WERI-Rb-1 (cell line): ENCODE results near the gene COCH.
"Not testable (repeated sequence)": the region's sequence is repeated elsewhere in the genome, so short reads cannot be mapped to it uniquely, and the experiment has no call there.

ENCODE experiments used
- DNase-seq: peaks from one replicate; pipeline ENCODE4 v3.0.0-alpha.2; 2020
- H3K27ac ChIP-seq: fragments of 250-450 bp; sonication (Bioruptor Pico); 2 replicates; pipeline ENCODE4 v1.5.1; 2020; ENCODE audit warnings: mild to moderate bottlenecking, moderate library complexity
- H3K27me3 ChIP-seq: fragments of 250-450 bp; sonication (Bioruptor Pico); 2 replicates; pipeline ENCODE4 v1.5.1; 2021; ENCODE audit warnings: mild to moderate bottlenecking, low read depth, moderate library complexity; ENCODE audit not compliant: insufficient read depth, severe bottlenecking
- H3K36me3 ChIP-seq: fragments of 250-450 bp; sonication (Bioruptor Pico); 2 replicates; pipeline ENCODE4 v1.5.1; 2020; ENCODE audit warnings: mild to moderate bottlenecking, moderate library complexity
- H3K4me3 ChIP-seq: 2 replicates; pipeline ENCODE4 v1.5.1; 2011; ENCODE audit warnings: low read depth, mild to moderate bottlenecking, control low read depth, low read length
- H3K9me3 ChIP-seq: fragments of 250-450 bp; sonication (Bioruptor Pico); 2 replicates; pipeline ENCODE4 v1.5.1; 2021; ENCODE audit warnings: mild to moderate bottlenecking, moderate library complexity; ENCODE audit not compliant: severe bottlenecking
- CTCF ChIP-seq: IDR thresholded peaks from 2 replicates; pipeline ENCODE4 v1.5.1; 2011; ENCODE audit warnings: low read depth, mild to moderate bottlenecking, control low read depth, inconsistent platforms, low read length

The COCH gene

GRCh38 chr14:30915596-30915995 is 41.2 kb downstream of the COCH start:
- no peak for TF ChIP-seq CTCF
- H3K27ac ChIP-seq, result no peak overlapping the region
- DNase-seq, result no peak
- peaks cover 15% of the 10 kb centered on the region for H3K36me3 ChIP-seq
- no peak overlapping the region for H3K4me3 ChIP-seq
- H3K27me3 ChIP-seq, result no peaks in the 10 kb centered on the region
- H3K9me3 ChIP-seq, result no peaks in the 10 kb centered on the region

GRCh38 chr14:30921305-30921704 is 46.9 kb downstream of the COCH start:
- H3K4me3 ChIP-seq, result no peak overlapping the region
- DNase-seq, result no peak
- H3K36me3 ChIP-seq, result peaks cover 10% of the 10 kb centered on the region
- no peaks in the 10 kb centered on the region for H3K9me3 ChIP-seq
- H3K27me3 ChIP-seq, result no peaks in the 10 kb centered on the region
- no peak overlapping the region for H3K27ac ChIP-seq
- no peak for TF ChIP-seq CTCF

- H3K4me3 ChIP-seq, result no peak overlapping the region
- H3K9me3 ChIP-seq, result no peaks in the 10 kb centered on the region
- no peak for TF ChIP-seq CTCF
- no peak overlapping the region for H3K27ac ChIP-seq
- H3K36me3 ChIP-seq, result peaks cover 8% of the 10 kb centered on the region
- no peak for DNase-seq
- no peaks in the 10 kb centered on the region for H3K27me3 ChIP-seq
Observed at GRCh38 chr14:30921788-30922187, 47.4 kb downstream of the COCH start.

- Histone ChIP-seq H3K36me3 (peaks cover 8% of the 10 kb centered on the region), H3K4me3 (no peak overlapping the region), H3K27me3 (no peaks in the 10 kb centered on the region), H3K9me3 (no peaks in the 10 kb centered on the region), H3K27ac (no peak overlapping the region)
- DNase-seq, result no peak
- no peak for TF ChIP-seq CTCF
Observed at GRCh38 chr14:30925254-30925653, 50.9 kb downstream of the COCH start.

GRCh38 chr14:30928462-30928861 is 54.1 kb downstream of the COCH start:
- H3K36me3 ChIP-seq, result peaks cover 4% of the 10 kb centered on the region
- no peaks in the 10 kb centered on the region for H3K27me3 ChIP-seq
- DNase-seq, result no peak
- H3K4me3 ChIP-seq, result no peak overlapping the region
- no peak for TF ChIP-seq CTCF
- no peak overlapping the region for H3K27ac ChIP-seq
- H3K9me3 ChIP-seq, result no peaks in the 10 kb centered on the region

GRCh38 chr14:30933937-30934336 is 59.6 kb downstream of the COCH start:
- H3K9me3 ChIP-seq, H3K27me3 ChIP-seq, DNase-seq, H3K27ac ChIP-seq, H3K4me3 ChIP-seq: not testable (repeated sequence)
- peaks cover 31% of the 10 kb centered on the region for H3K36me3 ChIP-seq

- H3K9me3 ChIP-seq, result no peaks in the 10 kb centered on the region
- no peak overlapping the region for H3K4me3 ChIP-seq
- TF ChIP-seq CTCF, result no peak
- peaks cover 31% of the 10 kb centered on the region for H3K36me3 ChIP-seq
- H3K27ac ChIP-seq, result no peak overlapping the region
- no peak for DNase-seq
- no peaks in the 10 kb centered on the region for H3K27me3 ChIP-seq
Observed at GRCh38 chr14:30935445-30935844, 61.1 kb downstream of the COCH start.
